Fibroblast of villous mesenchyme (primary cell): ENCODE measurements around the gene SYT5. TPM values are rescaled to one million over a fixed set of nuclear protein-coding genes. Genes with fewer than 3 reads are reported as not detected.
"Not testable (repeated sequence)": the region's sequence is repeated elsewhere in the genome, so short reads cannot be mapped to it uniquely, and the experiment has no call there.

Source experiments
- DNase-seq: peaks from one replicate; pipeline ENCODE4 v3.0.0-alpha.2; 2010; ENCODE audit warnings: low read depth
- H3K4me3 ChIP-seq: 2 replicates; pipeline ENCODE4 v1.5.1; 2011; ENCODE audit warnings: low read depth, mild to moderate bottlenecking, low read length
- CTCF ChIP-seq: IDR thresholded peaks from 2 replicates; pipeline ENCODE4 v1.5.1; 2012; ENCODE audit warnings: low read depth, mild to moderate bottlenecking, low read length; ENCODE audit not compliant: insufficient read depth
- total RNA-seq: library from RNA; depleted of rRNA; stranded (reverse); fragments of >200 nt; gene quantifications from 2 replicates; pipeline ENCODE4 v1.2.3, GENCODE V29; 2012

Gene SYT5
- total RNA-seq, 1 donor, result 0.86 TPM

GRCh38 chr19:55202199-55202598 is 22.1 kb upstream of the SYT5 start:
- not testable (repeated sequence) for DNase-seq, H3K4me3 ChIP-seq
- peak; percentile 29 for TF ChIP-seq CTCF

GRCh38 chr19:55199620-55200204 is 19.6 kb upstream of the SYT5 start:
- no peak for DNase-seq
- TF ChIP-seq CTCF, result no peak
- no peak overlapping the region for H3K4me3 ChIP-seq

GRCh38 chr19:55198651-55199050 is 18.6 kb upstream of the SYT5 start:
- no peak for TF ChIP-seq CTCF
- DNase-seq, result no peak

GRCh38 chr19:55197528-55197927 is 17.4 kb upstream of the SYT5 start:
- TF ChIP-seq CTCF, result no peak
- H3K4me3 ChIP-seq, result no peak overlapping the region
- DNase-seq, result no peak

More at GRCh38 chr19:55198651-55199050, 18.6 kb upstream of the SYT5 start:
- H3K4me3 ChIP-seq, result no peak overlapping the region

- no peak for TF ChIP-seq CTCF
- no peak overlapping the region for H3K4me3 ChIP-seq
- no peak for DNase-seq
Observed at GRCh38 chr19:55196803-55197202, 16.7 kb upstream of the SYT5 start.

- DNase-seq, result no peak
- TF ChIP-seq CTCF, result no peak
- no peak overlapping the region for H3K4me3 ChIP-seq
Observed at GRCh38 chr19:55193481-55193880, 13.4 kb upstream of the SYT5 start.

- DNase-seq, result peak; percentile 92
- H3K4me3 ChIP-seq, result no peak overlapping the region
- no peak for TF ChIP-seq CTCF
Observed at GRCh38 chr19:55189403-55189835, 9.3 kb upstream of the SYT5 start.
